ENCODE data around the gene DHODH. TPM values are rescaled to one million over a fixed set of nuclear protein-coding genes. Genes with fewer than 3 reads are reported as not detected.

DHODH gene
- total and polyA plus RNA-seq, 2 of the 4 experiments (the other 2 are of a cell fraction), result 3.2 to 4.1 TPM

- TF ChIP-seq FOS (IDR thresholded peaks at IDR 0.05; ENCODE audit: low read depth, low read length), result no peak
These were observed 64.2 kb downstream of the DHODH start (continued) for GRCh38 chr16:72072514-72073342.

- no peak overlapping the region for H3K4me2 ChIP-seq (ENCODE audit: low read depth, low read length)
- no peak overlapping the region for H4K91ac ChIP-seq (ENCODE audit: insufficient read depth, low read depth, low read length)
- H3K9me1 ChIP-seq (ENCODE audit: insufficient read depth, low read length), result peaks cover 3% of the 10 kb centered on the region; the same call in 1 of the 2 replicates
- DNase-seq (no peak), ATAC-seq (ENCODE audit: low read depth) (peak; percentile 25)
- H2BK15ac ChIP-seq (ENCODE audit: low read depth, low read length), result no peak overlapping the region
- H3K36me3 ChIP-seq (ENCODE audit: control insufficient read depth, insufficient read depth, low read length), result no peaks in the 10 kb centered on the region
- no peak overlapping the region for H4K5ac ChIP-seq (ENCODE audit: low read depth, low read length)
- peak overlapping the region; percentile 7 for H2AFZ ChIP-seq (replicated peaks; ENCODE audit: low read length, poor library complexity)
- no peaks in the 10 kb centered on the region for H4K20me1 ChIP-seq (ENCODE audit: insufficient read depth, low read length)
- no peak overlapping the region for H3K9ac ChIP-seq (ENCODE audit: low read depth, low read length)
- in situ Hi-C loops (cut with MboI; ENCODE audit: low sequenced_read_pairs), result no loop called here
- H3K4me3 ChIP-seq (ENCODE audit: insufficient read depth, low read depth, low read length), result no peak overlapping the region
- no peak overlapping the region for H2BK120ac ChIP-seq (ENCODE audit: low read depth, low read length)
- H3K27ac ChIP-seq (ENCODE audit: insufficient read depth, low read length), result no peak overlapping the region
- TF ChIP-seq RAD21 (IDR thresholded peaks at IDR 0.05; ENCODE audit: low read length), result no peak
- no peak for TF ChIP-seq MAZ (IDR thresholded peaks at IDR 0.05; ENCODE audit: borderline replicate concordance, low read depth, low read length)
- no peak for TF ChIP-seq FOS (IDR thresholded peaks at IDR 0.05; ENCODE audit: low read depth, low read length)
- TF ChIP-seq CTCF (conservative IDR thresholded peaks at IDR 0.05; ENCODE audit: low read depth, low read length), result no peak
- no peak for TF ChIP-seq RCOR1 (IDR thresholded peaks at IDR 0.05; ENCODE audit: insufficient replicate concordance, low read length)
- no peak for TF ChIP-seq MXI1 (IDR thresholded peaks at IDR 0.05; ENCODE audit: borderline replicate concordance, low read depth, low read length)
- TF ChIP-seq NFE2L2 (IDR thresholded peaks at IDR 0.05; ENCODE audit: low read depth, low read length), result no peak
- no peak for TF ChIP-seq BHLHE40 (IDR thresholded peaks at IDR 0.05; ENCODE audit: low read depth, low read length)
- TF ChIP-seq CHD1 (IDR thresholded peaks at IDR 0.05; ENCODE audit: low read depth, low read length), result no peak
- no peak for TF ChIP-seq RFX5 (IDR thresholded peaks at IDR 0.05; ENCODE audit: low read depth, low read length)
- no peak for TF ChIP-seq USF2 (IDR thresholded peaks at IDR 0.05; ENCODE audit: low read depth, low read length)
- no peak for TF ChIP-seq SMC3 (IDR thresholded peaks at IDR 0.05; ENCODE audit: low read depth, low read length)
- no peak for TF ChIP-seq MAFK (IDR thresholded peaks at IDR 0.05; ENCODE audit: low read depth, low read length)
- H2BK20ac ChIP-seq (ENCODE audit: low read depth, low read length), result no peak overlapping the region
- H3K9me3 ChIP-seq (ENCODE audit: control insufficient read depth, insufficient read depth, low read length), result no peaks in the 10 kb centered on the region
- intact Hi-C loops (cut with micrococcal nuclease), result no loop called here
- H3K4me1 ChIP-seq (ENCODE audit: control insufficient read depth, insufficient read depth, low read length), result no peaks in the 10 kb centered on the region
- H3K27me3 ChIP-seq (ENCODE audit: control insufficient read depth, insufficient read depth, low read length), result no peaks in the 10 kb centered on the region
- BruUV-seq (replicated peaks), result no TSS peak
- H3K18ac ChIP-seq (ENCODE audit: low read depth, low read length), result no peak overlapping the region
- no peak overlapping the region for H3K4ac ChIP-seq (ENCODE audit: low read depth, low read length)
- ChIA-PET POLR2A (ENCODE audit: unreplicated experiment) (no interaction called here), CTCF (no interaction called here)
- no peak overlapping the region for H2BK5ac ChIP-seq (ENCODE audit: low read depth, low read length, poor library complexity, severe bottlenecking)
- H3K23ac ChIP-seq (ENCODE audit: low read depth, low read length), result no peak overlapping the region
- H2AK5ac ChIP-seq (ENCODE audit: low read depth, low read length), result no peak overlapping the region
- no peak overlapping the region for H2AK9ac ChIP-seq (replicated peaks; ENCODE audit: low read depth, low read length, poor library complexity)
- H4K8ac ChIP-seq (ENCODE audit: low read depth in 2 of 2, low read length in 2 of 2), result no peak overlapping the region
- WGBS, 2 experiments (ENCODE audit: extremely low coverage in 2 of 2, insufficient read length in 1 of 2), result 67% methylated on average over 6 of the region's 8 CpGs; no CpG with 5 or more reads in 1 of the 2 experiments
- dilution Hi-C loops (cut with HindIII; ENCODE audit: low sequenced_read_pairs, unreplicated experiment), result no loop called here
- no peak overlapping the region for H3K56ac ChIP-seq (ENCODE audit: extremely low read depth, insufficient read depth, low read length)
- no peaks in the 10 kb centered on the region for H3K79me1 ChIP-seq (ENCODE audit: low read depth in 1 of 2, low read length in 2 of 2)
- H3K14ac ChIP-seq (replicated peaks; ENCODE audit: low read depth, low read length), result no peak overlapping the region
These were observed 65.2 kb downstream of the DHODH start for GRCh38 chr16:72073560-72074230.
